ENCODE measurements around the gene CNTNAP5.

Gene CNTNAP5

DNA sequence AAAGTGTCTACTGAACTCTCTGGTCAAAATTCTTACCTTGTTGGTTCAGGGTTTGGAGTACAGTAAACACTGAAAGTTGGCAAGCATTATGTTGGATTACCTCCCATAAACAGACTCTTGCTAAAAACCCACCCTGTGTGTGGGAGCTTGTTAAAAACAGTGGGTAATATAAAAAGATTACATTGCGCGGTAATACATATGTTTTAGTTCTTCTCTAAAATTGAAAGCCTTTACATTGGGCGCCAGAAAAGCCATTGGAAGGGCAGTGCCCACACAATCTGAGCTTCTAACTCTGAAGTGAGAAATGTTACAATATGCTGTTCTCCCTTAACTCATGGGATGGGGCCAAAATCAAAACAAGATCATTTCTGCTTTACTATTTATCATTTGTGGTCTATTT is 510.7 kb downstream of the CNTNAP5 start:
- no peak for DNase-seq (ENCODE audit: low read depth in 4 of 4, low spot score in 1 of 4)

DNA sequence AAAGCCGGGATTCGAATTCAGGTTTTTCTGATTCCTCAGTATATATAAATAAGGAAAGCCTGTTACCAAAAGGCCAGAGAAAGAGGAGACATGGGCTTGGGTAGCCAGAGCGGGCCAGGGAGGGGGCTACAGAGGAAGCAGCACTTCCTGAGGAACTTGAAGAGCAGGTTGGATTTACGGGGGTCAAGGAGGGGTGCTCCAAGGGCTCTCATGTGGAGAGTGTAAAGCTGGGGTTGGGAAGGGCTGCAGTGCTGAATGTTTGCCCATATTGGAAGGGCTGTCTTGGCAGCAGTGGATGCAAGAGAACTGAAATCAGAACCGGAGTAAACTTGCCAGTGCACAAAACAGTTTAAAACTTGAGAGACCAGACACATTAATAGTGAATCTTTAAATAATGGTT is 511.5 kb downstream of the CNTNAP5 start:
- DNase-seq (ENCODE audit: low read depth in 4 of 4, low spot score in 1 of 4) = no peak

DNA sequence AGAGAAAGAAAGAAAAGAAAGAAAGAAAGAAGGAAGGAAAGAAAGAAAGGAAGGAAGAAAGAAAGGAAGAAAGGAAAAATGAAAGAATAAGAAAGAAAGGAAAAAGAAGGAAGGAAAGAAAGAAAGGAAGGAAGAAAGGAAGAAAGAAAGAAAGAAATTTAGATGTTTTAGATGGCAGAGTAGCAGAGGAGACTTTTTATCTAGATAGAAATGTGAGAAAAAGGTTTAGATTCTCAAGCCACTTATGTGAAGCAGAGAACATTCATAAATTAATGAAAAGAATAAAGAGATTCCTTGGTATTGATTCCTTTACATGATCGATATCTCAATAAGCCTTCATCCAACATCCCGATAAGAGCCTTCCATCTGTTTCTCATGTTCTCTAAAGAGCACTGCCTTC is 513.5 kb downstream of the CNTNAP5 start:
- DNase-seq (ENCODE audit: low read depth in 4 of 4, low spot score in 1 of 4) = no peak

DNA sequence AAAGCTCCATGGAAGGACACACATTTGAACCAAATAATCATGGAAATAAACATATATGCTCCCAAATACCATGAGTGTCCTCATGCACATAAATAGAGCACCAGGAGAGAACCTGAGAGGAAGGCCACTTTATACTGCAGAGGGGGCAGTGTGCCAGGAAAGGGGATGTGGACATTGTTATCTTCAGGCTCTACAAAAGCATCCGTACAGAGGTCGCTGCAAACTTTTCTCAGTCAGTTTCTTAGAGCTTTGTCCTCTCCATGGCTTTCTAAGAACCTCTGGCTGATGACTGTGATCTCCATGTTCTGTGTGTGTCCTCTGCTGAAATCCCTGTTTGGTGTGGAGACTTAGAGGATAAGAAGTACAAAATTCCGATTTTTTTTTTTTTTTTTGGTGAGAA is 515.7 kb downstream of the CNTNAP5 start:
- no peak for DNase-seq (ENCODE audit: low read depth in 4 of 4, low spot score in 1 of 4)

DNA sequence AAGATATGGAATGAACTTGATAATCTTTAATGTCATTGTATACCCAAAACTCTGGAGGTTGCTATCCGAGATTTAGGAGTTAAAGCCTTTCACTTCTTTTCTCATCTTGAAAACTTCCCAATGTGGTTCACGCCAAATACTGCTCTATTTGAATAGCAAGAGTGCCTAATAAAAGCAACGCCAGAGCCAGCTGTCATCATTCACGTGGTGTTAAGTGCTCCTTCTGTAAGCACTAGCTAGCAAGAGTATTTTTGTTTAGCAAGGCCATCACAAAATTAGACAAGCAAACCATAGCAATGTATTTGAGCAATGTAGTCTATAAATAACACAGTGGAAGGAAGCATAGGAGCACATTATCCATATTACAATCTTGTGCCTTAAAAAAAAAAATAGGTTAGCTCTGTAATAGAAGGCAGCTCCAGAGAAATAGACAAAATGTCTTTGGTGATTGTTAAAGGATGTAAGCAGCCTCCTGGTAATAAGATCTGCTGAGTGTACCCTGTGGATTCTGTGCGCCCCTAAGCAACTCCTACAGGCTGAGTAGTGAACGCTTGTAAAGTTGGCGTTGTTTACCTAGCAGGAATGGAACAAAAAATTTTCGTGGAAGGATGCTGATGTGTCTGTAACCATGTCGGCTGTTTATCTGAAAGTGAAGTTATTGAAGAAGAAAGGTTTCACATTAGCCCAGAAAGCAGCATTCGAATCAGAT is 518.0 kb downstream of the CNTNAP5 start:
- DNase-seq (ENCODE audit: low read depth in 4 of 4, low spot score in 1 of 4) = no peak

DNA sequence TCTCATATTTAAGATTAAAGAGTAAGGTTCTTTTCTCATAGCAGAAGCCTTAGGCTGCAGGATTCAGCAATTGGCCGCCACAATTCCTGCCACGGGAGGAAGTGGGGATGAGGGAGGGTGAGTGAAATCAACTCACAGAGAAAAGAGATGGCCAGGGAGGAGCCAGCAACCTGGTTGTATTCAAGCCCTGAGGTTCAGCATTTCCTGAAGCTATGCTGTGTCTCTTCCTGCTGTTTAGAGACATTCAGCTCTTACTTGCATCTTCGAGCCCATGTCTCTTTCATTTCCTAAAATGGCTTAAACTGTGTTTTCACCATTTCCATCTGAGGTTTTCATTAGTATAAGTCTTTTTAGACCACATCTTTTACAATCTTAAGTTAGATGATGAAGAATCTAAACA is 522.6 kb downstream of the CNTNAP5 start:
- no peak for DNase-seq (ENCODE audit: low read depth in 4 of 4, low spot score in 1 of 4)

DNA sequence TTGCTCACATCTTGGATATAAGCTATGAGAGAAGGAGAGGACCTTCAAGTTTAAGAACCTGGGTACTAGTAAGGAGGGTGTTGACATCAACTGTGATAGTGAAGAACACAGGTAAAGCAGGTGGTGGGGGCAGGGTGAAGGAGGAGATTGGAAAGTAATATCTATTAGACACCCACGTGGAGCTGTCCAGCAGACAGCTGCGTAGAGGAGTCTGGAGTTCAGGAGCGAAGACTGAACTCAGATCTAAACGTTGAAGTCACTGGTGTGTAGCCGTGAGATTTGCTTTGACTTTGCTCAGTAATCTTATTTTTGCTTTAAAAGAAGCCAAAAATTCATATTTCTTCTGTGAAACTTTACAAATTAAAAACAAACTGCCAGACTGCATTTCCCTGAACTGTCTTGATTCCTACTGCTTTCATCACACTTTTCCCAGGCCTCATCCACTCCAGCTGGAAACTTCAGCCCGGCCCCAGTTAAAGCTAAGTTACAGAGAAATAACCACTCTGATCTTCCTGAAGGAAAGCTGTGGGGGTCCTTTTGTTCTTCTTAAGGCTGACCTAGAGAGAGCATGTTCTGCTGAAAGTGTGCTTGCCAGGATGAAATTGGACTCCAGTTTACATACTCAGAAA is 533.3 kb downstream of the CNTNAP5 start:
- no peak for DNase-seq (ENCODE audit: low read depth in 4 of 4, low spot score in 1 of 4)

DNA sequence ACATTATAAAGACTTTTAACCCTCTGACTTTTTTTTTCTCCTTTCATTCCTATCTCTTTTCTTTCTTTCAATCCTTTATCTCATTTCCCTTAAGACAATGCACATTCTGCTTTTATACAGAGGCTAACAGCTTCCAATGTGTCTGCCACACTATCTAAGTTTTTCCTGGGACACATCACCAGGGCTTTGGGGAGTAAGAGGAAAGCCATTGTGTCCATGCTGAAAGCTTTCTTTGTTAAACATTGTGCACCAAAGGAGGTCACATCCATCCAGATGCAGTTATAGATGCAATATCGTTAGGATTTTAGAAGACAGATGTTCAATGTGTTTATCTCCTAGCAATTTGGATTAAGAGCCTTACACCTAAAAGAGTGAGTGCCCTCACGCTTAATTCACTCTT is 534.1 kb downstream of the CNTNAP5 start:
- DNase-seq (ENCODE audit: low read depth in 4 of 4, low spot score in 1 of 4) = no peak

DNA sequence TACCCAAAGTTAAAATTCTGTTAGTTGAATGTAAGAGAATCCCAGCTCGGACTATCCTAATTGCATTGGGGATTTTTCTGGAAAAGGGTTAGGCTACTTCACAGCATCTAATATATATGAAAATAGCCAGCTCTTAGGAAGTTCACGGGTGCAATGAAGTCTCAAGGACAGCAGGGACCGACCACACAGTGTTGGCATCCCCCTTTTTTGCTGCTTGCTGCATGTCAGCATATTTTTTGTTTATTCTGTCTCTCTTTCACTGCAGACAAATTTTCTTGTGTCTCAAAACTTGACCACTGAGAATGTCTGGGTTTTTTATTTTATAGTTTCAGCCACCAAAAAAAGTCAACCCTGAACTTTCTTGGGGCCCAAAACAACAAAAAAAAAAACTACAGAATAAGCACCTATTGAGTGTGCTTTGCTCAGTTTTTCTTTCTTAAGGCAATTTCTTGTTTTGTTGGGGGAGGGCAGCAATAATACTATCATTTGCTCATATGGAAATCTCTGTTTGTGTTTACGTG is 535.6 kb downstream of the CNTNAP5 start:
- DNase-seq (ENCODE audit: low read depth in 4 of 4, low spot score in 1 of 4) = no peak

DNA sequence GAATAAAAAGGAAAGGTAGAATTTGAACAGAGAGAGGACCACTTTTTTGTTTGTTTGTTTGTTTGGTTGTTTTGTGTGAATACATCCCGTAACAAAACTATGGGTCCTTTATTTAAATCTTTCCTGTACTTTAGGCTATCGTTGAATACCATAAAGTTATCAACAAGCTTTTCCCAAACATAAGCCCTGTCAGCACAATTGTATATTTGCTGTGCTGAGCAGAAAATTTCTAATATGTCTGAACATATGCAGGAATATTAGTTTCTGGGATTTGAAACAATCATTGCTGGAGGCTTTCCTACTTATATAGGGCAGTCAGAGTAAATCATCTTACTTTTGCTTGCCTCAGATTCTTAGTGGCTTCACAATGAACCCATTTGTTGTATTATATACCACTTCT is 536.4 kb downstream of the CNTNAP5 start:
- DNase-seq (ENCODE audit: low read depth in 4 of 4, low spot score in 1 of 4) = no peak

DNA sequence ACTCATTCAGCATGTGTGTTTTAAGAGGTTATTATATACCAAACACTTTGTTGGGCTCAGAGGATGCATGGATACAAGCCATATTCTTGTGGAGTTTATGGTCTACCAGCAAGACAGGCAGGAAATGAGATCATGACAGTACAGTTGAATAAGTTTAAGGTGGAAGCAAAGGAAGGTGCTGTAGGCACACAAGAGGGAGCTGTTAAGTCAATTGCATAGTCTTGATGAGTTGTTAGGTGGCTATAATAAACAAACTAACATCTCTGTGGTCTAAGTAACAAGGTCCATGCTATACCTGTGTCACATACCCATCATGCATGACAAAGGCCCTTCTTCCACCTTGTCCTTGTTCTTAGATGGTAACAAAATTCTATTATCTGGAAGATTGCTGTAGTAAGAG is 538.3 kb downstream of the CNTNAP5 start:
- no peak for DNase-seq (ENCODE audit: low read depth in 4 of 4, low spot score in 1 of 4)

DNA sequence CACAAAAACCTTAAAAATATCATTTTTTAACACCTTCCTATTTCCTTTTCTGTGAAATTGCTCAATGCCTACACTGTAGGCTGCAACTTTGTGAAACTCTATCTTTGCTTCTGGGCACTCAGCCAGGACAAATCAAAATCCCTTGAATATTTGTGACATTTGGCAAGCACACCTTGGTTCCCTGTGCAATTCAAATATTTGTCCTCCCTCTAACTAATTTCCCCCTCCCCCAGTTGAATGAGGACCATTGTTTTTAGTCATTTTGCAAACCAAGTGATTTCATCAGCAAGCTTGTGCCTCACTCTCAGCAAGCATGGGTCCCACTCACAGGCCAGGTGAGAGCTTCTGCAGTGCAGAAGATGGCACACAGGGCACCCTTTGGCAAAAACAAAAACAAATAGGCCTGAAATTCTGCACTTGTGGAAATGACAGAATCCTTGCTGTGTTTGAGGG is 541.5 kb downstream of the CNTNAP5 start:
- no peak for DNase-seq (ENCODE audit: low read depth in 4 of 4, low spot score in 1 of 4)

DNA sequence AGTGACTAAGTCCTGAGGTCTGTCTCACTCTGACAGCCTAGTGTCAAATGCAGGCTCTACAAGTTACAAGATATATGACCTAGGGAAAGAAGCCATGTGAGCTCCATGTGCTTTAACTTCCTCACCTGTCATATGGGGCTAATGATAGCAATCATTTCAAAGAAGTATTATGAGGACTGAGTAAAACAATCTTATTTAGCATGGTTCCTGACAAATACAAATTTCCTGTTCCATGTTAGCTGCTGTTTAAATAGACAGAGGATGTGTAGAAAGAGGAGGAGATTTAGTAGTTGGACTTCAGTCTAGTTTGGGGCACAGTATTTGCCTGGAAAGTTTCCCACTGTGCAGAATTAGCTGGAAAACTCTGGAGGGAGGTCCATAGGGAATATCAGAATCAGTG is 545.8 kb downstream of the CNTNAP5 start:
- DNase-seq (ENCODE audit: low read depth in 4 of 4, low spot score in 1 of 4) = no peak

DNA sequence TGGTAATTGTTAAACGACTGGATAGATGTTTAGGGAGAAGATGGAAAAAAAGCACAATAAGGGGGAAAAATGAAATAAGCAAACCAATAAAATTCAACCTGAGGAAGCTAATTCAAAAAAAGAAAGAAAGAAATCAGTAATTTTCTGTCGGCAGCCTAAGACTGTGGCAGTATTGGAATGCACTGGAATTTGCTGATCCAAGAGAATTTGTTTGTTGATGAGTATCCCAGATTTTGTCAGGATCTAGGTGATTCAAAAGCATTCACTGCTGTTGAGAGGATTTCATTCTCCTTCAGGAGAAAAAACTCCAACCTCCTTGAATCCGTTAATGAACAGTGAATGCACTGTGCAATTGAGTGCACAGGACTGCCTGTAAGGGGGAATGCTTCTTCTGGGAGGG is 546.7 kb downstream of the CNTNAP5 start:
- DNase-seq (ENCODE audit: low read depth in 4 of 4, low spot score in 1 of 4) = no peak

DNA sequence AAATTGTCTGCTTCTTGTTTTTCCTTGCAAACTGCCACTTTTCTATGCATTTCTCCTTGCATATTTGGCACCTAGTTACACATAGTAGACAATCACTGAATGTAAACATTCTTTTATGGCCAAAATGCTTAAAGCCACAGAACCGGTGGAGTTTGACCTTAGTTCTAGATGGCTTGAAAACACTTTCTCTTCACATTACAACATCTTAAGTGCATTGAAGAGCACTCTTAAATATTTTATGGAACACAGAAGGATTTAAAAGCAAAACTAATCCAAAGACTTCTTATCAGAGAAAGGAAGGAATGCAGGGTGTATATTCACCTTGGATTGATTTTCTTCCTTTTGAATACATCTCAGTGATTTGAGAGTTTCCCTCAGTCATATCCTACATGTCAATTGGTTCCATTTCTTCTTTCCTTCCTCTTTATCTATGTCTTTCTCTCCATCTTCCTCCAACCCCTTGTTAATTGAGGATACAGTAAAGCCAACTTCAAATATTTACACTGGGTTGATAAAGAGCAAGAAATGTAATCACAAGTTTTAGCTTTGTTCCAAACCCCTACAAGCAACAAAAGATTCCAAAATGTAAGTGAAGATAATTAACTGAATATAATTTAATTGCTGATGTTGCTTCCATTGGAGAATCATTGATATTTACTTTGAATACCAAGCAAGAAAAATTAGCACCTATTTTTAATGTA is 548.0 kb downstream of the CNTNAP5 start:
- no peak for DNase-seq (ENCODE audit: low read depth in 4 of 4, low spot score in 1 of 4)

DNA sequence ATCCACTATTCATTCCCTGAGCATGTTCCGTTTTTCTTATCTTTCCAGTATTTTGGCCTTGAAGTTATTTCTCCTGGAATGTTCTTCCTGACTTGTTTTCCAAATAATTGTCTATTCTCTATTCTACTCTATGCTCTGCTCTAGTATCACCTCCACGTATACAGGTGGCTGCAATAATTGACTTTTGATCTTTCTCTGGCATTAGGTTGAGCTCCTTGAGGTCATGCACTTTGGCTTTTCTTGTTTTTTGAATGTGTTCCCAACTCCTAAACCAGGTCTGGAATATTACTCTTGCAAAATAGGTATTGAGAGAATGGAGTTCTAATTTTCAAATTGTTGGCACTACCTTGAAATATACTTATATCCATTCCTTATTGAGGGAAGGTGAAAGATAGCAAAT is 550.4 kb downstream of the CNTNAP5 start:
- DNase-seq (ENCODE audit: low read depth in 4 of 4, low spot score in 1 of 4) = no peak

DNA sequence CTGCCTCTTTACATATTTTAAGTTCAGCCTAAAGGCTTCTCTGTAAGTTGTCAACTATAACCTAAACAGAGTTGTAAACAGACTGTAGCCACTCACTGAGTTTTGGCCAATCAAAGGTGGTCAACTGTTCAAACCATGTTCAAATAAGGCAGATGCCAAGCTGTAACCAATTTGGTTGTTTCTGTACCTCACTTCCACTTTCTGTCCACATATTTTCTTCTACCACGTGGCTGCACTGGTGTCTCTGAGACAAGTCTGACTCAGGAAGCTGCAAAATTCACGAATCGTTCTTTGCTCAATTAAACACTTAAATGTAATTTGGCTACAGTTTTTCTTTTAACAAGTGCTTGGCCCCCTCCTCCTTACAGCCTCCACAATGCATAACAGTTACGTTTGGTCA is 555.2 kb downstream of the CNTNAP5 start:
- no peak for DNase-seq (ENCODE audit: low read depth in 4 of 4, low spot score in 1 of 4)

DNA sequence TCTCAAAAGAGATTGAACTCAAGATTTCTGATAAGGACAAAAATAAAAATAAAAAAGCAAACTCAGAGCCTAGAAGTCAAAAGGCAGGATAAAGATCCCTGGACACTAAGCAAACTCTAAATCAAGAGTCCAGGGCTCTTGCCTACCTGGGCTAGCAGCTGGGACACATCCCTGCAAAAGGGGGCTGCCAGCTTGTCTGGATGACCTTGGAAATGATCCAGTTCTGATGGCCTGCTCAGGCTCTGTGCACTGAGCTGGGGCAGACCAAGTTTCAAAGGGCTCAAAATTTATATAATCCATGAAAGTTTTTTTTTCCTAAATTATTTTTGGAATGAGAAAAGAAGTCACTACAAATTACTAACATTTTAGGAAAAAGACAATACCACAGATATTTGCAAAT is 557.3 kb downstream of the CNTNAP5 start:
- no peak for DNase-seq (ENCODE audit: low read depth in 4 of 4, low spot score in 1 of 4)

DNA sequence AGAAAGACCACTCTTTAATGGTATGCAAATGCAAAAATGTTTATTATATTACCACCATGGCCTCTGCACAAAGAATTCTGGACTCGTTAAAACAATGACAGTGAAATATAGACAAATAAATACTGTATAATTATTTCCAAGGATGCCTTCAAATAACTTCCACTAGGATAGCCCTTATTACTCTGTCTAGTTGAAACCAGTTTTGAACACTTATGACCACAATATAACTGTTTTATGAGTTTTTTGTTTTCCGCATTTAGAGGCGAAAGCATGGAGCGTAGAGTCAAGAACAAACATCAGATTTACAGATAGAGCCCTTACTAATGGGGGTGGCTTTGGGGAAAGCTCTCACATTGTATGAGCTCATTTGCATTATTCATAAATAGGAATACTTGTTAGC is 559.5 kb downstream of the CNTNAP5 start:
- no peak for DNase-seq (ENCODE audit: low read depth in 4 of 4, low spot score in 1 of 4)

DNA sequence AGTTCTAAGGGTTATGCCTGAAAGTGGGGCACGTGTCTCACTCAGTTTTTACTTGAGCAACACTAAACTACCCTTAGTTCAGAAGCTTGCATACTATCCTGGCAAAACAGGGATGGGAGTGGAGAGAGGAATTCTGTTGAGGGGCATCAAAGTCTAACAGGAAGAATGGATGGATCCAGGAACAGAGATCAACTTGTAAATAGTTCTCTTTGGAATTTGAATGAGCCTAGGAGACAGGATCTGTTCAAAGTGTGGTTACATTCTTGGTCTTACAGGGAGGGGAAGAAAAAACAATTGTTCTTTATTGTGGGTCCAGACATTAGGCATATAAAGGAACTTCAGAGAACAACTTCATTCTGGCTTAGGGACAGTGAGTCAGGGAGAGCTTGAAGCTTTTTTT is 560.2 kb downstream of the CNTNAP5 start:
- no peak for DNase-seq (ENCODE audit: low read depth in 4 of 4, low spot score in 1 of 4)

DNA sequence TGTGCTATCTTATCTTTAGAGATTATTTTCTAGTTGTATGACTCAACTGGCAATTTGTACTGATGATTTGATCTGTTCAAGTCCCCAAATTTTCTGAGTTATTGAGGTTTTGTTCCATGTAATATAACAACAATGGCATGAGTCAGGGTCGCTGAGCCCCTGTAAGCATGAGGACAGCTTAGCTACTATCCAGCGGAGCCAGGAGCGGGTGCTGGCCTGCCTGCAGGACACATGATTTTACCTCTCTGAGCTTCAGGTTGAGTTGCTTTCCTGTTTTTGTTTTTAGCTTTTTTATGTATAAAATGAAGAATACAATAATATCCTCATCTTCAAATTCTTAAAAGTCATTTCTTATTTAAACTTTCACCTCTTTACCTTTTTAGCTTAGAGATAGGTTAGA is 561.1 kb downstream of the CNTNAP5 start:
- DNase-seq (ENCODE audit: low read depth in 4 of 4, low spot score in 1 of 4) = no peak

DNA sequence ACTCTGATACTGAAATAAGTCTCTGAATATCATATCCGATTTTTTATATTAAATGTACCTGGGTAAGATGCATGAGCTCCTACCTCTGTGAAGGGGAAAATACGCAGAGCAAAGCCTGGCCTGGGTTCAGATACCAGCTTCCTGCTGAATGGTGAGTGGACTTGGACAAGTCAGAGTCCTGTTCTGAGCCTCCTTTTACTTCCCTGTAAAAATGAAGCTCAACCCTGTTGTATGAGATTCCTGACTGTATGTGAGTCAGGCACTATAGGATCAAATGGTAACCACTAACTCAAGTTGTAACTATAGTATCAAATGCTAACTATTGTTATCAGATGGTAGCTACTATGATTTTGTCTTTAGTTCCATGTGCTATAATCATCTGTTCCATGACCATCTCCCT is 561.7 kb downstream of the CNTNAP5 start:
- no peak for DNase-seq (ENCODE audit: low read depth in 4 of 4, low spot score in 1 of 4)
